GM23248 (cell line): ENCODE data around the gene GPD2. TPM values are rescaled to one million over a fixed set of nuclear protein-coding genes. Genes with fewer than 3 reads are reported as not detected.

Experiments used
- DNase-seq: peaks from one replicate; pipeline ENCODE4 v3.0.0-alpha.2; 2015
- H2AFZ ChIP-seq: fragments of 200-600 bp; sonication (generic); 2 replicates; pipeline ENCODE4 v1.6.1; 2016; ENCODE audit warnings: antibody characterized with exemption
- H3F3A ChIP-seq: fragments of 200-600 bp; sonication (generic); 2 replicates; pipeline ENCODE4 v1.6.1; 2016; ENCODE audit warnings: mild to moderate bottlenecking, antibody characterized with exemption, mixed run types; ENCODE audit not compliant: insufficient read depth
- H3K27ac ChIP-seq: fragments of 200-600 bp; sonication (generic); 2 replicates; pipeline ENCODE4 v1.5.1; 2016; ENCODE audit warnings: mild to moderate bottlenecking
- H3K27me3 ChIP-seq: fragments of 200-600 bp; sonication (generic); replicated peaks from 2 replicates; pipeline ENCODE4 v1.6.1; 2016; ENCODE audit warnings: mild to moderate bottlenecking; ENCODE audit not compliant: insufficient read depth
- H3K36me3 ChIP-seq: fragments of 200-600 bp; sonication (generic); 2 replicates; pipeline ENCODE4 v1.6.1; 2016; ENCODE audit warnings: low read depth, mild to moderate bottlenecking
- H3K4me1 ChIP-seq: fragments of 200-600 bp; sonication (generic); 2 replicates; pipeline ENCODE4 v1.6.1; 2016; ENCODE audit warnings: mild to moderate bottlenecking; ENCODE audit not compliant: insufficient read depth
- H3K4me2 ChIP-seq: fragments of 200-600 bp; sonication (generic); one replicate; pipeline ENCODE4 v1.6.1; 2016; ENCODE audit warnings: mild to moderate bottlenecking; ENCODE audit not compliant: unreplicated experiment
- H3K4me3 ChIP-seq: fragments of 200-600 bp; sonication (generic); 2 replicates; pipeline ENCODE4 v1.5.1; 2016; ENCODE audit warnings: mild to moderate bottlenecking
- H3K79me2 ChIP-seq: fragments of 200-600 bp; sonication (generic); 2 replicates; pipeline ENCODE4 v1.6.1; 2016; ENCODE audit warnings: mild to moderate bottlenecking; ENCODE audit not compliant: insufficient read depth
- H3K9ac ChIP-seq: fragments of 200-600 bp; sonication (generic); 2 replicates; pipeline ENCODE4 v1.6.1; 2016; ENCODE audit warnings: mild to moderate bottlenecking
- H3K9me2 ChIP-seq: fragments of 200-600 bp; sonication (generic); 2 replicates; pipeline ENCODE4 v1.6.1; 2016; ENCODE audit warnings: mixed run types, mild to moderate bottlenecking, moderate library complexity; ENCODE audit not compliant: insufficient read depth
- H3K9me3 ChIP-seq: fragments of 200-600 bp; sonication (generic); one replicate; pipeline ENCODE4 v1.6.1; 2017; ENCODE audit warnings: low read depth
- H4K20me1 ChIP-seq: fragments of 200-600 bp; sonication (generic); 2 replicates; pipeline ENCODE4 v1.6.0; 2016; ENCODE audit not compliant: insufficient read depth
- EZH2 ChIP-seq: fragments of 200-600 bp; sonication (generic); IDR thresholded peaks from 2 replicates; pipeline ENCODE4 v1.6.1; 2018; ENCODE audit warnings: antibody characterized with exemption, mild to moderate bottlenecking; ENCODE audit not compliant: insufficient read depth, poor library complexity, severe bottlenecking
- EZH2phosphoT487 ChIP-seq: fragments of 200-600 bp; sonication (generic); IDR thresholded peaks from 2 replicates; pipeline ENCODE4 v1.6.1; 2018; ENCODE audit warnings: antibody characterized with exemption, moderate library complexity, mild to moderate bottlenecking, low read depth; ENCODE audit not compliant: insufficient read depth
- WGBS, 2 experiments: methylation state at CpG; one replicate each; pipeline ENCODE4 v1.1.6; 2015 to 2017; ENCODE audit warnings: low lambda C conversion rate in 2 of 2, low coverage in 1 of 2; ENCODE audit errors: missing lambda C conversion rate in 2 of 2; 5-methylcytosine and 5-hydroxymethylcytosine counted together
- in situ Hi-C: fragments of 300-500 bp; cut with MboI; formaldehyde crosslinking; loops from 2 replicates; pipeline ENCODE4 v1.15.0; 2020
- polyA plus RNA-seq: library from polyadenylated mRNA; unstranded; fragments of >200 nt; fragmentation: Nextera tagmentation; extraction: Ambion mirVana; gene quantifications from 2 replicates; pipeline ENCODE4 v1.2.1, GENCODE V29; 2016
- total RNA-seq: library from RNA; depleted of rRNA; stranded (reverse); fragments of >200 nt; shearing (Covaris generic); gene quantifications from 2 replicates; pipeline ENCODE4 v1.2.3, GENCODE V29; 2014

Gene GPD2
- total and polyA plus RNA-seq, 2 experiments from 2014 or later = 16.1 to 37.7 TPM

- DNase-seq = no peak
- in situ Hi-C loops = no loop called here
- H3K4me3 ChIP-seq = no peak overlapping the region
- H3K36me3 ChIP-seq = no peaks in the 10 kb centered on the region
- no peak for TF ChIP-seq EZH2
- no peak for TF ChIP-seq EZH2phosphoT487
- H3K79me2 ChIP-seq = no peaks in the 10 kb centered on the region
- H3K27me3 ChIP-seq = no peaks in the 10 kb centered on the region
- H2AFZ ChIP-seq = no peak overlapping the region
- no peak overlapping the region for H3K4me2 ChIP-seq
- H3K4me1 ChIP-seq = no peaks in the 10 kb centered on the region
- H3K27ac ChIP-seq = no peak overlapping the region
- no peak overlapping the region for H3K9ac ChIP-seq
- no peaks in the 10 kb centered on the region for H3K9me3 ChIP-seq
- no peaks in the 10 kb centered on the region for H3F3A ChIP-seq
- no peaks in the 10 kb centered on the region for H3K9me2 ChIP-seq
- H4K20me1 ChIP-seq = no peaks in the 10 kb centered on the region
Observed at GRCh38 chr2:156505696-156506095, 69.5 kb downstream of the GPD2 start.

- no peaks in the 10 kb centered on the region for H3K9me3 ChIP-seq
- H3K9me2 ChIP-seq = no peaks in the 10 kb centered on the region
- TF ChIP-seq EZH2 = no peak
- no peak for TF ChIP-seq EZH2phosphoT487
- no peaks in the 10 kb centered on the region for H3K4me1 ChIP-seq
- H3K27ac ChIP-seq = no peak overlapping the region
- H4K20me1 ChIP-seq = no peaks in the 10 kb centered on the region
- H3K36me3 ChIP-seq = peaks cover 7% of the 10 kb centered on the region
- in situ Hi-C loops = no loop called here
- H3K9ac ChIP-seq = no peak overlapping the region
- no peak overlapping the region for H3K4me2 ChIP-seq
- H3F3A ChIP-seq = no peaks in the 10 kb centered on the region; the same call in 1 of the 2 replicates
- WGBS, 2 experiments = 95 to 97% methylated on average over 1 of the region's 1 CpG
- DNase-seq = no peak
- no peak overlapping the region for H3K4me3 ChIP-seq
- no peak overlapping the region for H2AFZ ChIP-seq
- no peaks in the 10 kb centered on the region for H3K79me2 ChIP-seq
- no peaks in the 10 kb centered on the region for H3K27me3 ChIP-seq
Observed at GRCh38 chr2:156511122-156511521, 74.9 kb downstream of the GPD2 start.

GRCh38 chr2:156511803-156512202 is 75.6 kb downstream of the GPD2 start:
- Histone ChIP-seq H2AFZ (no peak overlapping the region), H3K36me3 (peaks cover 7% of the 10 kb centered on the region), H3K27ac (no peak overlapping the region), H3K9me3 (no peaks in the 10 kb centered on the region), H3F3A (no peaks in the 10 kb centered on the region; the same call in 1 of the 2 replicates), H3K4me1 (no peaks in the 10 kb centered on the region), H3K9ac (no peak overlapping the region), H3K9me2 (no peaks in the 10 kb centered on the region), H3K4me2 (no peak overlapping the region), H4K20me1 (no peaks in the 10 kb centered on the region), H3K79me2 (no peaks in the 10 kb centered on the region), H3K4me3 (no peak overlapping the region), H3K27me3 (no peaks in the 10 kb centered on the region)
- DNase-seq = no peak
- TF ChIP-seq EZH2phosphoT487 = no peak
- TF ChIP-seq EZH2 = no peak
- in situ Hi-C loops = no loop called here

GRCh38 chr2:156512451-156512850 is 76.3 kb downstream of the GPD2 start:
- TF ChIP-seq EZH2 (no peak), EZH2phosphoT487 (no peak)
- 97 to 98% methylated on average over 2 of the region's 2 CpGs for WGBS, 2 experiments
- H3K4me2 ChIP-seq = no peak overlapping the region

GRCh38 chr2:156513219-156513618 is 77.0 kb downstream of the GPD2 start:
- no peaks in the 10 kb centered on the region for H4K20me1 ChIP-seq
- H3F3A ChIP-seq = no peaks in the 10 kb centered on the region; the same call in 1 of the 2 replicates
- no peak overlapping the region for H3K4me2 ChIP-seq
- H3K27me3 ChIP-seq = no peaks in the 10 kb centered on the region
- no peak for DNase-seq
- no peaks in the 10 kb centered on the region for H3K4me1 ChIP-seq
- H3K4me3 ChIP-seq = no peak overlapping the region
- H3K9me2 ChIP-seq = no peaks in the 10 kb centered on the region
- H3K9ac ChIP-seq = no peak overlapping the region
- in situ Hi-C loops = no loop called here
- peaks cover 7% of the 10 kb centered on the region for H3K36me3 ChIP-seq
- no peaks in the 10 kb centered on the region for H3K9me3 ChIP-seq
- H3K79me2 ChIP-seq = no peaks in the 10 kb centered on the region
- 98 to 100% methylated on average over 2 of the region's 2 CpGs for WGBS, 2 experiments
- no peak overlapping the region for H3K27ac ChIP-seq
- TF ChIP-seq EZH2phosphoT487 (no peak), EZH2 (no peak)
- no peak overlapping the region for H2AFZ ChIP-seq

More at GRCh38 chr2:156512451-156512850, 76.3 kb downstream of the GPD2 start:
- DNase-seq = no peak
- H3K27me3 ChIP-seq = no peaks in the 10 kb centered on the region
- H3F3A ChIP-seq = no peaks in the 10 kb centered on the region; the same call in 1 of the 2 replicates
- H3K9me3 ChIP-seq = no peaks in the 10 kb centered on the region
- H3K9me2 ChIP-seq = no peaks in the 10 kb centered on the region
- H3K4me3 ChIP-seq = no peak overlapping the region
- H3K36me3 ChIP-seq = peaks cover 7% of the 10 kb centered on the region
- H3K4me1 ChIP-seq = no peaks in the 10 kb centered on the region
- H3K79me2 ChIP-seq = no peaks in the 10 kb centered on the region
- no peak overlapping the region for H3K27ac ChIP-seq
- in situ Hi-C loops = no loop called here
- no peak overlapping the region for H3K9ac ChIP-seq
- H2AFZ ChIP-seq = no peak overlapping the region
- no peaks in the 10 kb centered on the region for H4K20me1 ChIP-seq
